ENCODE data around the gene CBLN3.

The CBLN3 gene

GRCh38 chr14:24409192-24409591, 20.3 kb downstream of the CBLN3 start:
- Histone ChIP-seq H3K27ac (replicated peaks; ENCODE audit: low read length) (no peak overlapping the region), H2BK15ac (ENCODE audit: low read length) (no peak overlapping the region), H3K14ac (ENCODE audit: low read length) (no peak overlapping the region), H3K79me1 (ENCODE audit: low read depth, low read length) (peaks cover 1% of the 10 kb centered on the region), H2BK12ac (ENCODE audit: low read length) (no peak overlapping the region), H4K91ac (ENCODE audit: low read depth, low read length, poor library complexity) (no peak overlapping the region), H4K8ac (ENCODE audit: low read depth, low read length) (no peak overlapping the region), H3K9ac (ENCODE audit: low read depth, low read length, poor library complexity) (no peak overlapping the region), H2BK5ac (ENCODE audit: low read length) (no peak overlapping the region), H2BK120ac (ENCODE audit: low read depth, low read length) (no peak overlapping the region), H3K18ac (ENCODE audit: low read length) (no peak overlapping the region), H3K4me1 (ENCODE audit: control insufficient read depth in 2 of 2, insufficient read depth in 1 of 2, low read depth in 1 of 2, low read length in 2 of 2) (peaks cover 0 to 2% of the 10 kb centered on the region in 2 donors), H3K23ac (ENCODE audit: low read depth, low read length, poor library complexity) (no peak overlapping the region), H2AK5ac (ENCODE audit: low read depth, low read length) (no peak overlapping the region), H2AFZ (ENCODE audit: low read length) (no peak overlapping the region), H3K9me3 (replicated peaks in 1 of 2; ENCODE audit: control insufficient read depth in 2 of 2, insufficient read depth in 1 of 2, low read depth in 1 of 2, low read length in 2 of 2) (no peaks in the 10 kb centered on the region), H3K4me3 (ENCODE audit: low read length in 2 of 2) (no peak overlapping the region), H3K4me2 (ENCODE audit: insufficient read depth, low read length, poor library complexity, severe bottlenecking) (no peak overlapping the region), H3K27me3 (ENCODE audit: control insufficient read depth in 3 of 3, insufficient read depth in 3 of 3, low read depth in 1 of 3, low read length in 3 of 3) (peaks cover 0 to 27% (median 0%) of the 10 kb centered on the region in 3 experiments), H3K4ac (ENCODE audit: low read length) (no peak overlapping the region), H3K36me3 (replicated peaks in 1 of 2; ENCODE audit: control insufficient read depth in 2 of 2, insufficient read depth in 2 of 2, low read length in 2 of 2) (peaks cover 0 to 22% of the 10 kb centered on the region in 2 donors)
- no peak for DNase-seq (ENCODE audit: low spot score)
- no CpG with 5 or more reads among the region's 6 CpGs for WGBS, 2 donors (ENCODE audit: extremely low coverage in 2 of 2, insufficient read length in 2 of 2, insufficient replicate concordance in 1 of 2)

GRCh38 chr14:24408764-24409163, 20.7 kb downstream of the CBLN3 start:
- no peak overlapping the region for H2BK12ac ChIP-seq (ENCODE audit: low read length)
- H3K36me3 ChIP-seq (replicated peaks in 1 of 2; ENCODE audit: control insufficient read depth in 2 of 2, insufficient read depth in 2 of 2, low read length in 2 of 2), result peaks cover 0 to 22% of the 10 kb centered on the region in 2 donors
- no peak overlapping the region for H3K27ac ChIP-seq (replicated peaks; ENCODE audit: low read length)
- no peak for DNase-seq (ENCODE audit: low spot score)
- no peak overlapping the region for H4K91ac ChIP-seq (ENCODE audit: low read depth, low read length, poor library complexity)
- H2AK5ac ChIP-seq (ENCODE audit: low read depth, low read length), result no peak overlapping the region
- no peak overlapping the region for H2BK120ac ChIP-seq (ENCODE audit: low read depth, low read length)
- H3K9me3 ChIP-seq (replicated peaks in 1 of 2; ENCODE audit: control insufficient read depth in 2 of 2, insufficient read depth in 1 of 2, low read depth in 1 of 2, low read length in 2 of 2), result no peaks in the 10 kb centered on the region
- H3K4me2 ChIP-seq (ENCODE audit: insufficient read depth, low read length, poor library complexity, severe bottlenecking), result no peak overlapping the region
- no peak overlapping the region for H2BK15ac ChIP-seq (ENCODE audit: low read length)
- H3K4ac ChIP-seq (ENCODE audit: low read length), result no peak overlapping the region
- H3K79me1 ChIP-seq (ENCODE audit: low read depth, low read length), result peaks cover 1% of the 10 kb centered on the region
- no peak overlapping the region for H3K23ac ChIP-seq (ENCODE audit: low read depth, low read length, poor library complexity)
- H3K14ac ChIP-seq (ENCODE audit: low read length), result no peak overlapping the region
- no peak overlapping the region for H4K8ac ChIP-seq (ENCODE audit: low read depth, low read length)
- peaks cover 0 to 3% of the 10 kb centered on the region in 2 donors for H3K4me1 ChIP-seq (ENCODE audit: control insufficient read depth in 2 of 2, insufficient read depth in 1 of 2, low read depth in 1 of 2, low read length in 2 of 2)
- no peak overlapping the region for H2AFZ ChIP-seq (ENCODE audit: low read length)
- no peak overlapping the region for H2BK5ac ChIP-seq (ENCODE audit: low read length)
- H3K9ac ChIP-seq (ENCODE audit: low read depth, low read length, poor library complexity), result no peak overlapping the region
- no peak overlapping the region for H3K4me3 ChIP-seq (ENCODE audit: low read length in 2 of 2)
- WGBS, 2 donors (ENCODE audit: extremely low coverage in 2 of 2, insufficient read length in 2 of 2, insufficient replicate concordance in 1 of 2), result no CpG with 5 or more reads among the region's 3 CpGs
- no peak overlapping the region for H3K18ac ChIP-seq (ENCODE audit: low read length)
- peaks cover 0 to 27% (median 0%) of the 10 kb centered on the region in 3 experiments for H3K27me3 ChIP-seq (ENCODE audit: control insufficient read depth in 3 of 3, insufficient read depth in 3 of 3, low read depth in 1 of 3, low read length in 3 of 3)

DNA sequence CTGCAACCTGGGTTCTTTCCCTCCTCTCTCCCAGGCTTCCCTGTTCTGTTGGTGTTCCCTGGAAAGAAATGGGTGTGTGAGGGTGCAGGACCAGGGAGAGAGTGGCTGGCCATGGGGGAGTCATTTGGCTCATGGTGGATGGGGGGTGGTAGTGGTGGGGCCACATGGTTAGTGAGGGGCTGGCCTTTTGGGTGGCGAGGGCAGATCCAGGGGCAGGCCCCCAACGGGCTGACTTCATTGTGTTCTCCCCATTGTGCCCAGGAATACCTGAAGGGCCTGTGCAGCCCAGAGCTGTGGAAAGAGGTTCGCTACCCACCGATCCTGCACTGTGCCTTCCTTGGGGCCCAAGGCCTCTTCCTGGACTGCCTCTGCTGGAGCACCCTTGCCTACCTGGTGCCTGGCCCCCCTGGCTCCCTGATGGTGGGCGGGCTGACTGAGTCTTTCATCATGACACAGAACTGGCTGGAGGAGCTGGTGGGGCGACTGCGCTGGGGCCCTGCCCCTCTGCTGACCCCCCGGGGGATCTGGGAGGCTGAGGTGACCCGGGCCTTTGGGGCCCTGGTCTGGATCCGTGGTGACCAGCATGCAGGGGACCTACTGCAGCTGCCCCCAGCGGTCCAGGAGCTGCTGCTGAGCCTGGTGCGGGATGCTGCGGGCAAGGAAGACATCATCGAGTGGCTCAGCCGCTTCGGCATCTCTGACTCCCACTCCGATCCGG, 21.7 kb downstream of the CBLN3 start:
- H3K27me3 ChIP-seq (ENCODE audit: control insufficient read depth in 3 of 3, insufficient read depth in 3 of 3, low read depth in 1 of 3, low read length in 3 of 3), result peaks cover 0 to 25% (median 0%) of the 10 kb centered on the region in 3 experiments
- H4K8ac ChIP-seq (ENCODE audit: low read depth, low read length), result no peak overlapping the region
- no peak for DNase-seq (ENCODE audit: low spot score)
- H2BK15ac ChIP-seq (ENCODE audit: low read length), result no peak overlapping the region
- WGBS, 2 donors (ENCODE audit: extremely low coverage in 2 of 2, insufficient read length in 2 of 2, insufficient replicate concordance in 1 of 2), result no CpG with 5 or more reads among the region's 18 CpGs
- H3K23ac ChIP-seq (ENCODE audit: low read depth, low read length, poor library complexity), result no peak overlapping the region
- H3K18ac ChIP-seq (ENCODE audit: low read length), result no peak overlapping the region
- H2BK12ac ChIP-seq (ENCODE audit: low read length), result no peak overlapping the region
- no peak overlapping the region for H2BK5ac ChIP-seq (ENCODE audit: low read length)
- H3K4me1 ChIP-seq (ENCODE audit: control insufficient read depth in 2 of 2, insufficient read depth in 1 of 2, low read depth in 1 of 2, low read length in 2 of 2), result peaks cover 0 to 7% of the 10 kb centered on the region in 2 donors
- no peak overlapping the region for H2BK120ac ChIP-seq (ENCODE audit: low read depth, low read length)
- H3K9ac ChIP-seq (ENCODE audit: low read depth, low read length, poor library complexity), result peak overlapping the region; percentile 10
- H2AK5ac ChIP-seq (ENCODE audit: low read depth, low read length), result no peak overlapping the region
- peaks cover 0 to 16% of the 10 kb centered on the region in 2 donors for H3K36me3 ChIP-seq (replicated peaks in 1 of 2; ENCODE audit: control insufficient read depth in 2 of 2, insufficient read depth in 2 of 2, low read length in 2 of 2)
- no peak overlapping the region for H2AFZ ChIP-seq (ENCODE audit: low read length)
- H3K9me3 ChIP-seq (replicated peaks in 1 of 2; ENCODE audit: control insufficient read depth in 2 of 2, insufficient read depth in 1 of 2, low read depth in 1 of 2, low read length in 2 of 2), result no peaks in the 10 kb centered on the region
- no peak overlapping the region for H3K4ac ChIP-seq (ENCODE audit: low read length)
- no peak overlapping the region for H3K14ac ChIP-seq (ENCODE audit: low read length)
- no peak overlapping the region for H3K27ac ChIP-seq (replicated peaks; ENCODE audit: low read length)
- H3K79me1 ChIP-seq (ENCODE audit: low read depth, low read length), result peaks cover 1% of the 10 kb centered on the region
- no peak overlapping the region for H3K4me3 ChIP-seq (ENCODE audit: low read length in 2 of 2)
- no peak overlapping the region for H3K4me2 ChIP-seq (ENCODE audit: insufficient read depth, low read length, poor library complexity, severe bottlenecking)
- H4K91ac ChIP-seq (ENCODE audit: low read depth, low read length, poor library complexity), result no peak overlapping the region

DNA sequence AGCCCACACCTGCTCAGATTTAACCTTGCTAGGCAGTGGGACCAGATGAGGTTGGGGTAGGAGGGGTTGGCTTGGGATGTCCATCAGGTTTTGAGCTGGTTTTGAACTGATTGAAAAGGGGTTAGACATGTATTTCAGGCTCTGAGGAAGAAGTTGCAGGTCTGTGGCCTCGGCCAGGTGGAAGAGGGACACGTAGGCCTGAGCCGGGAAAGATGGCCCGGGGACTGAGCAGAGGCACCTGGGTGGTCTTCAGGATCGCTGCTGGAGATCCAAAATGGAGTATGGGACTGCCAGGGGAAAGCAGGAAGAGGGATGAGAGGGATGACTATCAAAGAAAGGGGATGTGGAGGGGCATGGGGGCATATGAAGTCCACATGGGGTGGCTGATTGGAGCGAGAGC, 23.1 kb downstream of the CBLN3 start:
- no peak overlapping the region for H3K4me3 ChIP-seq (ENCODE audit: low read length in 2 of 2)
- no peak overlapping the region for H3K4me2 ChIP-seq (ENCODE audit: insufficient read depth, low read length, poor library complexity, severe bottlenecking)
- H3K27me3 ChIP-seq (ENCODE audit: control insufficient read depth in 3 of 3, insufficient read depth in 3 of 3, low read depth in 1 of 3, low read length in 3 of 3), result peaks cover 0 to 36% (median 0%) of the 10 kb centered on the region in 3 experiments
- H2BK5ac ChIP-seq (ENCODE audit: low read length), result no peak overlapping the region
- H3K79me1 ChIP-seq (ENCODE audit: low read depth, low read length), result peaks cover 1% of the 10 kb centered on the region
- no peaks in the 10 kb centered on the region for H3K9me3 ChIP-seq (replicated peaks in 1 of 2; ENCODE audit: control insufficient read depth in 2 of 2, insufficient read depth in 1 of 2, low read depth in 1 of 2, low read length in 2 of 2)
- DNase-seq (ENCODE audit: low spot score), result no peak
- no peak overlapping the region for H3K27ac ChIP-seq (replicated peaks; ENCODE audit: low read length)
- no peak overlapping the region for H3K14ac ChIP-seq (ENCODE audit: low read length)
- no peak overlapping the region for H2AFZ ChIP-seq (ENCODE audit: low read length)
- H2BK12ac ChIP-seq (ENCODE audit: low read length), result no peak overlapping the region
- peaks cover 0 to 13% of the 10 kb centered on the region in 2 donors for H3K36me3 ChIP-seq (replicated peaks in 1 of 2; ENCODE audit: control insufficient read depth in 2 of 2, insufficient read depth in 2 of 2, low read length in 2 of 2)
- no peak overlapping the region for H3K9ac ChIP-seq (ENCODE audit: low read depth, low read length, poor library complexity)
- H3K23ac ChIP-seq (ENCODE audit: low read depth, low read length, poor library complexity), result no peak overlapping the region
- no peak overlapping the region for H3K18ac ChIP-seq (ENCODE audit: low read length)
- H2BK15ac ChIP-seq (ENCODE audit: low read length), result no peak overlapping the region
- H3K4me1 ChIP-seq (ENCODE audit: control insufficient read depth in 2 of 2, insufficient read depth in 1 of 2, low read depth in 1 of 2, low read length in 2 of 2), result peaks cover 0 to 11% of the 10 kb centered on the region in 2 donors
- H4K8ac ChIP-seq (ENCODE audit: low read depth, low read length), result no peak overlapping the region
- no CpG with 5 or more reads among the region's 6 CpGs for WGBS, 2 donors (ENCODE audit: extremely low coverage in 2 of 2, insufficient read length in 2 of 2, insufficient replicate concordance in 1 of 2)
- no peak overlapping the region for H2AK5ac ChIP-seq (ENCODE audit: low read depth, low read length)
- H2BK120ac ChIP-seq (ENCODE audit: low read depth, low read length), result no peak overlapping the region
- no peak overlapping the region for H4K91ac ChIP-seq (ENCODE audit: low read depth, low read length, poor library complexity)
- no peak overlapping the region for H3K4ac ChIP-seq (ENCODE audit: low read length)

All from neuronal stem cell (in vitro differentiated cells).